Transverse colon (tissue), 1 donor: ENCODE results near the gene ZRANB3.

ENCODE experiments used
- EP300 ChIP-seq: sonication (generic); formaldehyde crosslinking; IDR thresholded peaks from one replicate; pipeline ENCODE4 v1.6.1; 2017; ENCODE audit warnings: antibody characterized with exemption, low read depth
- POLR2A ChIP-seq: fragments of 450-650 bp; IDR thresholded peaks from one replicate; pipeline ENCODE4 v1.6.1; 2016; ENCODE audit warnings: antibody characterized with exemption, mild to moderate bottlenecking, moderate library complexity

DNA sequence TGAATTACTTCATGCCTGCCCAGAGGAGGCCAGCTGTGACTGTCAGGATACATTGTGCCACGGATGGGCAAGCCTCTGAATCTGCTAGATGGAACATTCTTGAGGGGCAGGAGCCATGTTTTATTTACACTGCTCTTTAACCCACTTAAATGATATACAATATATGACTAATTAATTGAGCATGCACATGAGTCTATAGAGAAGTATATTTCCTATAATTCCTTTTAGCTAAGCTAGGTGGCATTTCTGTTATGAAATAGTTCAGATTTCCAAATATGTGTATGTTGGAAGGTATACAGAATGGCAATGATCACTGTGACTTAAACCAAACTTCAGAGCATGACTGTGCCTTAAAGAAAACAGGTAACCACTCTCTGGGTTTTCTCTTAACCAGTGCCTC, 347.2 kb downstream of the ZRANB3 start:
- no peak for TF ChIP-seq POLR2A
- TF ChIP-seq EP300 = no peak
